HG03442 (cell line): Measurements from ENCODE around the gene NPHP4.
"Not testable (repeated sequence)": the region's sequence is repeated elsewhere in the genome, so short reads cannot be mapped to it uniquely, and the experiment has no call there.

Experiments
- ATAC-seq: cut with Tn5 transposase; IDR thresholded peaks from one replicate; pipeline ENCODE4 v1.9.1; 2021; ENCODE audit warnings: mild to moderate bottlenecking, moderate library complexity; ENCODE audit not compliant: unreplicated experiment

NPHP4 gene

DNA sequence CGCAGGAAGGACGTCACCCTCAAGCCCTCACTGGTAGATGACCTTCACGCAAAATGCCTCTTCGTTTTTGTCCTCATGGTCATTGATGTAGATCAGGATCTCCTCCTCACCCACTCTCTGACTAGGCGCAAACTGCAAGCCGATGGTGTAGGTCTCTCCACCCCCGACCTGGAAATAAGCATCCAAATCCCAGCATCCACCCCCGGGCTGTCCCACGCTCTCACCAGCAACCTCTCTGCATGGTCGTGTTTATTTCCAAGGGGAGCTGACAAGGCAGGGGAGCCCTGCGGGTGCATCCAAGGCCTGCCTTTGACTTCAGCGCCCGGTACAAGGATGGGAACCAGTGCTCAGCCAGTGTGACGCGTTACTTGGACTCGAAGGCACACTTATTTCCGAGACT is 129.0 kb downstream of the NPHP4 start:
- ATAC-seq, result no peak

DNA sequence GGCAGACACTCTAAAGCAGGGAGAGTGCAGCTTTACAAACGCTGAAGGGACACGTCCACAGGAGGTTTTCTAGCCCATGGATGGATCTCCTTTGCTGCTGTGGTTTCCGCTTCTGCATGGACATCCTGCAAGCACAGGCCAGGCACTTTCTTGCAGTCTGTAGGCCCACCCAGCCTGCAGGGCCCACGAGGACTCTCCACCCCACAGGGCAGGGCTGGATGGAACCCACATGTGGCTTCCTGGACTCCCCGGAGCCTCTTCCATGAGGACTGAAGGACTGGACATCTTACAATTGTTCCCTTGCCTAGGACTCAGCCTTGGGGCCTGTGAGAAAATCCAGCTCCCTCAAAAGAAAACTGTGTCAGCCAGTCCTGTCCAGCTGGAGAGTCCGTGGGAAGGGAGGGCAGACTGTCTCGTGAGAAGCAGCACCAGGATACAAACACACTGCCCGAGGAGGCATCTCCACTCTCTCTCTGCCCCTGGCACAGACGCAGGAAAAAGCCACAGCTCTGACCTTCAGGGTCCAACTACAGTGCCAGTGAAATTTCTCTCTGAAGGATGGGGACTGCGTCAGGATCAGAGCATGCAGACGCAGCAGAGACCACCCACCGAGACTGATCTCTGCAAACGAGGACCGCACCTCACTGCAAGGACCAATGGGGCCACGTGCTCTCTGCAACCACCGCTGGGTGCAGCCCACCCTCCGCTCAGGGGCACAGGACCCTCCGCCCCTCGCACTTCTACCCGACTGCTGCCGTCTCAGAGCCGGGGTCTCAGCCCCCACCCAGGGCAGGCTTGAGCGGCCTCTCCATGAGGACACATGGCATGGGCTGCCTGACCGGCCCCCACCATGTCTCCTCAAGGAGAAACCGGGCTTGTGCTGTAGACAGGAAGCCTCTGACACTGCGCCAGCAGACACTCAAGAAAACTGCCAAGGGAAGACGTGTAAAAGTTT is 130.1 kb downstream of the NPHP4 start:
- ATAC-seq, result no peak

DNA sequence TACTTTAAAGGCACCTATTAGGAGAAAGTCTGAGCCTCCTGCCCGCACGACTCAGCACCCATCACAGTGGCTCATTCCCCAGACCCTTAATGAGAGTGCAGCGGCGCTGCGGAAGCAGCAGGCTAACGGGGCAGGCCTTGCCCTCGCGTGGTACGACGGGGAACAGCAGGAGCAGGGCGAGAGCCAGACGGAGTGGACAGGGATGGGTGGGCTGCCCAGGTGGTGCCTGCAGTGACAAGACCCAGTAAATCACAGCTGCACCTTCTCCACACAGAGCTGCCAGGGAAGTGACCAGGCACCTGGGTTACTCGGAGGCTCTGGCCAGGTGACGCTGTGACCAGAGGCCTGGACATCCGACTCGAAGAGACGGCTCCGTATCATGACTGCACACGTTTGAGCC is 131.9 kb downstream of the NPHP4 start:
- ATAC-seq, result no peak

DNA sequence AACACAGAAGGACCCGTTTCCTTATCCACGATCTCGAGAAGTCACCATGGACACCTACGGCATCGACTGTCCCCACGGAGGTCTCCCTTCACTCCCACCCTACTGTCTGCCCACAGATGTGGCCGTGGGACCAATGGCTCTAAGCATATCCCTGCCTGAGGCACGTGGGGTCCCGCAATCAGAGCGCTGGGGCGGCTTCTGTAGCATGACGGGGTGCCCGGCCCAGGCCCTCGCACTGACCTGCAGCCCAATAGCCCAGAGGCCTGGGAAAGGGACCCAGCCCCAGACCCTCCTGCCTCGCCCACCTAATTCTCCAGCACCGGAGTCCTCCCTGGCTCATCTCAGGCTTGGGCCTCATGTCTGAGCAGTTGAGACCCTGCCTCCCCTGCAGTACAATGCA is 132.5 kb downstream of the NPHP4 start:
- ATAC-seq, result no peak

DNA sequence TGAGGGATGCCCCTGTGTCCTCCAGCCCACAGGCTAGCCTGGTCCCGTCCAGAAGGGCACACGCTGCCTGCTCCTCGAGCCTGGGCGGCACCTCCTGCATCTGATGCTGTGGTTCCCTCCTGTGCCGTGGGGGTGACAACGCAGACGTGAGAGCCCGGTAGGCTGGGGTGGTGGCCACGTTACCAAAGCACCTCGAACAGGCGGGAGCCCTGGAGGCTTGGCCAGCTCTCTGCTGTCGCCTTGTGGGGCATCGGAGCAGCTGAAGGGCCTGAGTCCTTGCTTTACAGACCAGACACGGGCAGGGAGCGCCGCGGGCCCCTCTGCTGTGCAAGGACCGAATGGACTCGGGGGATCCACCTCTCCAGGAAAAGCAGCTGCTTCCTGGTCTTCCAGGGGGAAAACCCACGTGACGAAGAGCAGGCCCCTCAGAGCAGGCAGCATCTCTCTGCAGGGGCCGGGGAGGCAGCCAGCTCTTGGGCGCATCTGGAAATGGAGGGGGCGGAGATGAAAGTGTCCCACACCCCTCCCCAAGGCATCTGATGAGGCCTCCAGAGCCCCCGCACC is 133.3 kb downstream of the NPHP4 start:
- ATAC-seq, result no peak

DNA sequence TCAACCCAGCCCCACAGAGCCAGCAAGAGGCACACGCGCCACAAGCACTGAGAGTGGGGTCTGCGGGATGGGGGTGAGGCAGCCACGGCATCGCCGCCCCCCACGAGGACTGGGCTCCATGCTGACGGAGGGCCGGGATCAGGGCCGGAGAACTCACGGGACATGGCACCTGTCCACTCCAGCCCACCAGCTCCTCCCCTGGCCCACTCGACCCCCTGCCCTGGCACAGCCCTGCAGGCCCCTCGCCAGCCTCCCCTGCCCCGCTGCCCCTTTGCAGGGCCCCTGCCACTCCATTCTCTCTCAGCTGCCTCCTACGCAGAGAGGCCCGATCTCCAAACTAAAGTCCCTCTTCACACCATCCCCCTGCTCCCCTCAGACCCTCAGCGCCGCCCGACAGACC is 134.0 kb downstream of the NPHP4 start:
- no peak for ATAC-seq

DNA sequence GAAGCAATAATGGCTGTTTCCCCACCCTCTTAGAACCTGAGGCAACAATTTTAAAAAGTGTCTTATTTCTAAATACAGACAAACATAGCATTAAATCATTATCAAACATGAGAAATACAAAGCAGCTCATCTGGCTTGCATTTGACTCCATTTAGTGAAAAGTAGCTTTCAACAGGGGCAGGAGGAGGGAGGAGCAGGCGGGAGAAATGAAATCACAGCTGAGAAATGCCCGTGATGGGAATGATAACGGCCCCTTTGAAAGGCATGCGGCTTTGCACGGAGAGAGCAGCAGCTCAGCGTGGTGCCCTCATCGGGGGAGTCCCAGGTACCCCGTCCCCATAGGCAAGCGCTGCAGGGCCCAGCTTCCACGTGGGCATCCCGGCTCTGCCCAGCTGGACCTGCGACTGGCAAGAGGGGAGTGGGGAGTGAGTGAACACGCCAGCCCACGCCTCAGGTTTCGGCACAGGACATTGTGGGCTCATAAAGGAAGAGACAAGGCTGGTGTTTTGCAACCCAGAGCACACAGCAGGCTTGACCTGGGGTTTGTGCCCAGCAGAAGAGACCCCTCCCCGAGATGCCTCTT is 134.6 kb downstream of the NPHP4 start:
- ATAC-seq, result no peak

DNA sequence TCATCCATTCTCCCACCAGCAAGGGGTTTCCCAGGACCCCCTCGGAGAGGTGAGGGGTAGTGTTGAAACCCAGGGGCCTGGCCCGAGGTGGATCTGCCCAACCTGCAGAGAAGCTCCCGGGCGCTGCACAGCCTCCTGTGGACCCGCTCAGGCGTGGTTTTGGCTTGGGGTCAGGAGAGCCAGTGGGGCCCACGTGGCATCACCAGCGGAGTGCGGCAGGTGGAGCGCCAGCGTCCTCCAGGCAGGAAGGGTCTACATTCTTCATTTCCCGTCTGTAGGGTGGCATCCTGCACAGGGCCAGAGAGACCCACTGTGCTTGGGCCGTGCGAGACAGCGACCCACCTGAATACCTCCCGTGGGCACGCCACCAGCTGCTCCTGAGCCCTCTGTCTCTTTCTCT is 135.2 kb downstream of the NPHP4 start:
- ATAC-seq, result no peak

DNA sequence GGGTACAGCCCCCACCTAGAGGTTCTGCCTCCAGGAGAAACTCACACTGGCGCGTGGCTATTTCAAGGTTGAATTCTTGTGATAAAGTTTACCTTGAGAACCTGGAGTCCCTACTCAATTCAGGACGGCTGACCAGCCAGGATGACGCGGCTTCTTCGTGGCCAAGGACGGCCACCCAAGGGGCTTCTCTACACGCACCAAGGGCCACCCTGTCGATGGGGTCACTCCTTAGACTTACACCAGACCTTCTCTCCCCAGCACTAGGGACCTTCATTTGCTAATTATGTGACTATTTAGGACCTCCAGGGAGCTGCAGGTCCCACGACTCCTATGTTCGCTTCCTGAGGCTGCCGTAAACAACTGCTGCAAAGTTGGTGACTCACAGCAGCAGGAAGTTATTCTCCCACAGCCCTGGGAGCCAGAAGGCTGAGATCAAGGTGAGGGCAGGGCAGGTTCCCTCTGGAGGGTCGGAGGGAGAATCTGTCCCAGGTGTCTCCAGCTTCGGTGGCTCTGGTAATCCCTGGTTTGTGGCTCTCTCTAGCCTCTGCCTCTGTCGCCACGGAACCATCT is 135.9 kb downstream of the NPHP4 start:
- no peak for ATAC-seq

DNA sequence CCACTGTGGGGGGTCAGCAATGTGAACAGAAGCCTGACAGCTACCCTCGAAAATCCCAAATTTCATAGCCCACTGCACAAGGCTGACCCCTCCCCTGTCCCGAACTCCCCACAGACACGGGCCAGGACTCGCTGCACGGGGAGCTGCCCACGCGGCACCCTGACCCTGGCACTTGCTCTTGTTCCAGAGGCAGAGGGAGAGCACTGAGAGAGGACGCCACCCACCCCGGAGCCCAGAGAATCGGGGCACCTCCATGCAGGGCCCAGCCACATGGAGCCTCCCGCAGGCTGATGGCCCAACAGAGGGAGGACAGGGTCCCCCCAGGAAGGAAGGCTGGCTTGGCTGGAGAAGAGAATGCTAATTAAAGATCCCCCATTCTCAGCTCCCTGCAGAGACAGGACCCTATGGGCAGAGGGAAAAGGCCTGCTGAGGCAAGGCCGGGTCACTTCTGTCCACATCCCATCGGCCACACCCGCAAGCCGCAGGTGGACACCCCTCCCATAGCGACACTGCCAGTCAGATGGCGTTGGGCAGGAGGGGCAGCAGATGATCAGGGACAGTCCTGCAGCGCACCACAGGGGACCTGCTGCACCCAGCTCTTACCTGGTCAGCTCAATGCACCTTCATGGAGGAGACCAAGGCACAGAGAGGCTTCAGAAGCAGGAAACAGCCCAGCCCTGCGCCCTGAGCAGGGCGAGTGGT is 136.9 kb downstream of the NPHP4 start:
- no peak for ATAC-seq

DNA sequence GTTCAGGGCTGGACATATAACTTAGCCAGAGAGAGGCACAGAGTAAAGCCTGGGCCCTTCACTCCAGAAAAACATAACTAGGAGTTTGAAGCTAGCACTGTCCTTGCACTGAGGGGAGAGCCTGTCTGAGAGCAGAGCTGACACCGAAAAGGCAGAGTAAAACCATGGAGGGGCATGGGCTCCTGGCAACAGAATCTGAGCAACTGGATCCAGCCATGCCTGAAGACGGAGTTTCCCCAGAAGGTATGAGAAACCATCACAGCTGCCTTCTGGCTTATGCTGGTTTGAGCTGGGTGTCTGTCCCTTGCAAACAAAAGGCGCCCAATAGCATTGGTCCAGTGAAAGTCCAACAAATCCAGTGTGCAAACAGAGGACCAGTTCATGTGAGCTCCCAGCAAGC is 137.5 kb downstream of the NPHP4 start:
- no peak for ATAC-seq

DNA sequence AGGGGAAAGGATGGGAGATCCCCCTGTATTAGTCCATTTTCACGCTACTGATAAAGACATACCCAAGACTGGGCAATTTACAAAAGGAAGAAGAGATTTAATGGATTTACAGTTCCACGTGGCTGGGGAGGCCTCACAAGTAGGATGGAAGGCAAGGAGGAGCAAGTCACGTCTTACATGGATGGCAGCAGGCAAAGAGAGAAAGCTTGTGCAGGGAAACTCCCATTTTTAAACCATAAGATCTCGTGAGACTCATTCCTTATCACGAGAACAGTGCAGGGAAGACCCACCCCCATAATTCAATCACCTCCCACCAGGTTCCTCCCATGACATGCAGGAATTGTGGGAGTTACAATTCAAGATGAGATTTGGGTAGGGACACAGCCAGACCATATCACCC is 138.4 kb downstream of the NPHP4 start:
- ATAC-seq, result not testable (repeated sequence)

DNA sequence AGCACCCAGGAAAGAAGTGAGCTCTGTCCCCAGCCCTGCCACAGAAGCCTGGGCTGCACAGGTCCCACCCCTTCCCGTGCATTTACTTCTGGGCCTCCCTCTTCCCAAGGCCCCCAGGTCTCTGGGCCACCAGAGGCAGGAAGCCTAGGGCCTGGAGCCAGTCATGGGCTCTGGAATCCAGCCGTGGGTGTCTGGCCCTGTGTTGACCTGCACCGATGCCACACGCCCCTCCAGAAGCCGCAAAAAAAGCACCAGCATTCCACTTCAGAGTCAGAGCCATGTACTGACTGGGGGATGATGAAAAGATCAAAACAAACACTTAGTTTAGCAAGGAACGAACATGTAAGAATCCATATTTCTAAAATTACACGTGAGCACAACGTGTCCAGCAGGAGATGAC is 141.7 kb downstream of the NPHP4 start:
- no peak for ATAC-seq

DNA sequence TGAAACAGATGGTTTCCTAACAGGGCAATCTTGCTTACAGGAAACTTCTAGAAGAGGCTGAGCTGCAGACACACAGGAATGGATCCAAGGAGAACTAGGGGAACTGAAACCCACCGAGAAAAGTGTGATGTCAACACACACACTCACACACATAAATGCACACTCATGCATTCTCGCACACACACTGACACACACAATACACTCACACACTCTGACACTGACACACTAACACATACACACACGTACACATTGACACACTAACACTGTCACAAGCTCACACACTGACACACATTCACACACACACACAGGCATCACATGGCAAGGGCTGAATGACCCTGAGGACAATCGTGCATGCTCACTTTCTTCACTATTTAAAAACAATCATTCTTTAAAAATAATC is 142.7 kb downstream of the NPHP4 start:
- no peak for ATAC-seq

DNA sequence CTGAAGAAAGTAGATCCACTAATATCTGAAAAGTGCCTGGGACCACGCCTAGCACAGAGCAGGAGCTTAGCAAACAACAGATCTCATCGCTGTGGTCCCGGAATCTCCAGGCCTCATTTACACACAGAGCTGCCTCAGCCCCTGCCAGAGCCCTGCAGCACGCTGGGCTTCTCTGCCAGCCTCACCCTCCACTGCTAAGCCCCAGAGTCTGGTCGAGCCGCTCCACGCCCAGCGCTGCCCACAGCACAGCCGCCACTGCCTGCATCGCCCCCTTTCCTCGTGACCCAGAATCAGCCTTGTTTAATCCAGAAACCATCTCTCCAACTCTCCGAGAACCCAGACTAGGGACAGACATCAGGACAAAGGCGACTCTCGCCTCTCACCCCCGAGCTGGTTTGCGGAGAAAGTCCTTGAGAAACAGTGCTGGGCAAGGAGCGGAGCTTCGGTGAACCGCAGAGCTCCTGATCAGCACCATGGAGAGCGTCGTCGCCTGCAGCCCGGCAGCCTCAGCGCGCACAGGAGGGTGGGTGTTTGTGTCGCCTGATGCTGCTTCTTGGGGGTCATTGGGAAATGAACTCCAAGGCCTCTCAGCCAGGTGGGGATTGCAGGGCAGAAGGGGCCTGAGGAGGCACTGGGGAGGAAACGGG is 145.1 kb downstream of the NPHP4 start:
- no peak for ATAC-seq

DNA sequence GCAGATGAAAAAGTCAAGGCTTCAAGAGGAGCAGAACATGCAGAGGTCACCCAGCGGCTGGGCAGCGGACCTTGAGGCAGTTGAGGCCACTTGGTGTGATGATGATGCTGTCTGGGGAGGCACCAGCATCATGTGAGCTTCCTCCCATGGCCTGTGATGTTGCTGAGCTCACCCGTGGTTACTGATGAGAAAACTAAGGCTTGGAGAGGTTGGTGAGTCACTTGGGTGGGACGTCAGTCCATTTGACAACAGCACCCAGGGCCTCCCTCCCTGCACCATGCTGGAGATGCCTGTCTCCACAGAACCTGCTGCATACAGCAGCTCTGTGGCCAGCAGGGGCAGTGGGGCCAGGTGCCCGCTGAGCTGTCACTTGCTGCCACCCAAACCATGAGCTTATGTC is 146.8 kb downstream of the NPHP4 start:
- ATAC-seq, result no peak

DNA sequence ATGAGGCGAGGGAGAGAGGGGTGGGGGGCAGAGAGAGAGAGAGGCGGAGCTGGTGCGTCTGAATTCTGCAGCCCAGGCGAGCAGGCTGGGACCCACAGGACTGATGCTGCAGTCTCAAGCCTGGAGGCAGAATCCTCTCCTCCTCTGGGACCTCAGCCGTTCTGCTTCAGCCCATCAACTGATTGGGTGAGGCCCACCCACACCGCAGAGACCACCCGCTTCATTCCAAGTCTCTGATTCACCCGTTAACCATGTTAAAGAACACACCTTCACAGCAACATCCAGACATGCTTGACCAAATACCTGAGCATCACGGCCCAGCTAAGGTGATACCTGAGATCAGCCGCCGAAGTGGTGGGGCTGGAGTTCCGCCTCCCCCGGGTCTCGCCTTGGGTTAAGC is 147.8 kb downstream of the NPHP4 start:
- ATAC-seq, result no peak

DNA sequence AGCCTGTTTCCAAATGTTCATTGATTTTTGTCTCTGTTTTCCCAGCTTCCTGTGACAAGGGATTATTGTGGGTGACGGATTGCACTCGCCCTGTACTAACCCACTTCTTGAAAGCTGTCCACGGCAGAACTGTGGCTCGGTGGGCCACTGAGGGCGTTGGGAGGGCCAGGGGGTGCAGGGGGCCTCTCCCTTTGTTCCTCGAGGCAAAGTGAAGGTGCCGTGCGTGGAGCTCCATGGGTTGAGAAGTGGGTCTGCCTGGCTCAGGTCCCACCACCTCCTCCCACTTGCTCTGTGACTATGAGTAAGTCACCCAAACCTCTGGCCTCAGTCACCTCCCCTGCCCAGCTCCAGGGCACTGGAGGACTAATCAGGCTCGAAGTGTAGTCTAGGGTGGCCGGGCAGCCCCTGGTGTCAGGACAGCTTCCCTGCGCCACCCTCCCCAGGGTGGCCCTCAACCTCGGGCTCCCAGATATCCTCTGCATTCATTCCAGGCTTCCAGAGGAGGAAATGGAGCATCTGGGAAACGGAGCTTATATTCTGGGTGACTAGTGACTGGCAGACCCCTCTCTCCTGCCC is 148.6 kb downstream of the NPHP4 start:
- no peak for ATAC-seq

DNA sequence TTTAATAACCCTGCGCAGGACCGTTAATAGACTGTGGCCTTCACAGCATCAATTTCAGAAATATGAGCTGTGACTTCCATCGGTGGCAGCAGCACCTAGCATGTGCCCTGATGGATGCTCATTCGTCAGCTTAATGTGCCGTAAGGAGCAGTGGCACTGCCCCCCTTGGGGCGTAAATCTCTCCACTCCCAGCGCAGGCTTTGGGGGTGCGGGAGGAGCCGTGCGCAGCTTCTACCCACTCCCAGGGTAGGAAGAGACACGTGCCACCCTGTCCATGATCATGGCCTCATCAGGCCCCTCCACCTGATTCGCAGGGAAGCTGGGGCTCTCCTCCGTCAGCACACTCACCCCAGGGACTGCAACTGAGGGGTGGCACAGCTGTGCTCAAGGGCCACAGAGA is 149.5 kb downstream of the NPHP4 start:
- ATAC-seq, result no peak

DNA sequence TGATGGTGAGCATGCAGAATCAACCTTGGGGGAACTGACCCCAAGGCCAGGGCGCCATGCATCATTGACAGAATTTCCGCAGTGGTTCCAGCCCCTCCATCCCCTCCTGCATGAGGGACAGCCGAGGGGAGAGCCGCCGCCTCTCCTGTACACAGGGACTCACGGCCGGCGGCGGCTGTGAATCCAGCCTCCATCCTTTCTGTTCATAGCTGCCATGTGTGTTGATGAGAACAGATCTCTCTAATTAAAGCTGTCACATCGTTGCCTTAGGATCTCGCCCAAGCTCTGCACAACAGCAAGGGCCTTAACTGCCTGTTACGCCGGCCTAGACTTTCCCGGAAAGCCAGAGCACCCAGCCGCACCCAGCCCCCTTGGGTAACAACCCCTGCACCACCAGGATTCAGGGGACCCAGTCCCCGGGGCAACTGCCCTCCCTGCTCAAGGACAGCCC is 151.6 kb downstream of the NPHP4 start:
- ATAC-seq, result no peak
